ENCODE results near the gene NCAPG2. TPM values are rescaled to one million over a fixed set of nuclear protein-coding genes. Genes with fewer than 3 reads are reported as not detected.

The NCAPG2 gene
- total and polyA plus RNA-seq, 2 experiments from 2014 or later = 38.7 to 91.2 TPM

GRCh38 chr7:158587162-158588084 is 117.2 kb downstream of the NCAPG2 start, which contains the start of gene PTPRN2 (continued):
- TF ChIP-seq, protein P1, sequence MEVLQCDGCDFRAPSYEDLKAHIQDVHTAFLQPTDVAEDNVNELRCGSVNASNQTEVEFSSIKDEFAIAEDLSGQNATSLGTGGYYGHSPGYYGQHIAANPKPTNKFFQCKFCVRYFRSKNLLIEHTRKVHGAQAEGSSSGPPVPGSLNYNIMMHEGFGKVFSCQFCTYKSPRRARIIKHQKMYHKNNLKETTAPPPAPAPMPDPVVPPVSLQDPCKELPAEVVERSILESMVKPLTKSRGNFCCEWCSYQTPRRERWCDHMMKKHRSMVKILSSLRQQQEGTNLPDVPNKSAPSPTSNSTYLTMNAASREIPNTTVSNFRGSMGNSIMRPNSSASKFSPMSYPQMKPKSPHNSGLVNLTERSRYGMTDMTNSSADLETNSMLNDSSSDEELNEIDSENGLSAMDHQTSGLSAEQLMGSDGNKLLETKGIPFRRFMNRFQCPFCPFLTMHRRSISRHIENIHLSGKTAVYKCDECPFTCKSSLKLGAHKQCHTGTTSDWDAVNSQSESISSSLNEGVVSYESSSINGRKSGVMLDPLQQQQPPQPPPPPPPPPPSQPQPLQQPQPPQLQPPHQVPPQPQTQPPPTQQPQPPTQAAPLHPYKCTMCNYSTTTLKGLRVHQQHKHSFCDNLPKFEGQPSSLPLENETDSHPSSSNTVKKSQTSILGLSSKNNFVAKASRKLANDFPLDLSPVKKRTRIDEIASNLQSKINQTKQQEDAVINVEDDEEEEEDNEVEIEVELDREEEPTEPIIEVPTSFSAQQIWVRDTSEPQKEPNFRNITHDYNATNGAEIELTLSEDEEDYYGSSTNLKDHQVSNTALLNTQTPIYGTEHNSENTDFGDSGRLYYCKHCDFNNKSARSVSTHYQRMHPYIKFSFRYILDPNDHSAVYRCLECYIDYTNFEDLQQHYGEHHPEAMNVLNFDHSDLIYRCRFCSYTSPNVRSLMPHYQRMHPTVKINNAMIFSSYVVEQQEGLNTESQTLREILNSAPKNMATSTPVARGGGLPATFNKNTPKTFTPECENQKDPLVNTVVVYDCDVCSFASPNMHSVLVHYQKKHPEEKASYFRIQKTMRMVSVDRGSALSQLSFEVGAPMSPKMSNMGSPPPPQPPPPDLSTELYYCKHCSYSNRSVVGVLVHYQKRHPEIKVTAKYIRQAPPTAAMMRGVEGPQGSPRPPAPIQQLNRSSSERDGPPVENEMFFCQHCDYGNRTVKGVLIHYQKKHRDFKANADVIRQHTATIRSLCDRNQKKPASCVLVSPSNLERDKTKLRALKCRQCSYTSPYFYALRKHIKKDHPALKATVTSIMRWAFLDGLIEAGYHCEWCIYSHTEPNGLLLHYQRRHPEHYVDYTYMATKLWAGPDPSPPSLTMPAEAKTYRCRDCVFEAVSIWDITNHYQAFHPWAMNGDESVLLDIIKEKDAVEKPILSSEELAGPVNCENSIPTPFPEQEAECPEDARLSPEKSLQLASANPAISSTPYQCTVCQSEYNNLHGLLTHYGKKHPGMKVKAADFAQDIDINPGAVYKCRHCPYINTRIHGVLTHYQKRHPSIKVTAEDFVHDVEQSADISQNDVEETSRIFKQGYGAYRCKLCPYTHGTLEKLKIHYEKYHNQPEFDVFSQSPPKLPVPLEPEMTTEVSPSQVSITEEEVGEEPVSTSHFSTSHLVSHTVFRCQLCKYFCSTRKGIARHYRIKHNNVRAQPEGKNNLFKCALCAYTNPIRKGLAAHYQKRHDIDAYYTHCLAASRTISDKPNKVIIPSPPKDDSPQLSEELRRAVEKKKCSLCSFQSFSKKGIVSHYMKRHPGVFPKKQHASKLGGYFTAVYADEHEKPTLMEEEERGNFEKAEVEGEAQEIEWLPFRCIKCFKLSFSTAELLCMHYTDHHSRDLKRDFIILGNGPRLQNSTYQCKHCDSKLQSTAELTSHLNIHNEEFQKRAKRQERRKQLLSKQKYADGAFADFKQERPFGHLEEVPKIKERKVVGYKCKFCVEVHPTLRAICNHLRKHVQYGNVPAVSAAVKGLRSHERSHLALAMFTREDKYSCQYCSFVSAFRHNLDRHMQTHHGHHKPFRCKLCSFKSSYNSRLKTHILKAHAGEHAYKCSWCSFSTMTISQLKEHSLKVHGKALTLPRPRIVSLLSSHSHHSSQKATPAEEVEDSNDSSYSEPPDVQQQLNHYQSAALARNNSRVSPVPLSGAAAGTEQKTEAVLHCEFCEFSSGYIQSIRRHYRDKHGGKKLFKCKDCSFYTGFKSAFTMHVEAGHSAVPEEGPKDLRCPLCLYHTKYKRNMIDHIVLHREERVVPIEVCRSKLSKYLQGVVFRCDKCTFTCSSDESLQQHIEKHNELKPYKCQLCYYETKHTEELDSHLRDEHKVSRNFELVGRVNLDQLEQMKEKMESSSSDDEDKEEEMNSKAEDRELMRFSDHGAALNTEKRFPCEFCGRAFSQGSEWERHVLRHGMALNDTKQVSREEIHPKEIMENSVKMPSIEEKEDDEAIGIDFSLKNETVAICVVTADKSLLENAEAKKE (CRISPR knock-in tag; IDR thresholded peaks at IDR 0.05) = no peak
- TF ChIP-seq EZH2 (IDR thresholded peaks at IDR 0.05; ENCODE audit: low read depth, unreplicated experiment) (no peak), CTCF (conservative IDR thresholded peaks at IDR 0.05; ENCODE audit: low read depth in 2 of 2) (no peak)

DNA sequence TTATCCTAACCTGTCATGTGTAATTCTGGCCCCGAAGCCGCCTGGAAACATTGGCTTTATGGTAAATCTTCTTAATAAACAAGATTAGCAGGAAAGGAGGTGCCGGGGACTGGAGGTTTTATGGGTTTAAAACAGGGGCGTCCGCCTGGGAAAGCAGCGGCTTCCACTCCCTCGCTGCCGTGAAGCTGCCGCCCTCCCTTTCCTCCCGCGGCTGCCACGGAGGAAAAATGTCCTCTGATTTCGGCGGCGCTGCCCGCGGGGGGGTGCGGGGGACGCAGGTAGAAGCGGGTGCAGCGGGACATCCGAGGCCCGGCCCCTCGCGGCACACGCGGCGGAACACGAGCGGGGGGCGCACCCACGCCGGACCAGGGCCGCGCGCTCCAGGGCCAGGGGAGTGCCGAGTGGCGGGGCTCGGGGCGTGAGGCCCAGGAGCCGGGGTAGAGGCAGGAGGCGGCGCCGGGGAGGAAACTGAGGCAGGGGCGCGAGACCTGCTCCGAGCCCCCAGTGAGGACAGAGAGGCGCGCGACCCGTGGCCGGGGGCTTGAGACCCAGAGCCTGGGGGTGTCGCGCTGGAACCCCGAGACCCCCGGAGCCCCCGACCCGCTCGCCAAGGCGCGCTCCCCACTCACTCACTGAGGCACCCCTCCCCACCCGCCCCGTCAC is 118.0 kb downstream of the NCAPG2 start:
- Histone ChIP-seq H3K27me3 (ENCODE audit: insufficient read depth) (peaks cover 61% of the 10 kb centered on the region), H2AFZ (peak overlapping the region; percentile 72), H3K27ac (ENCODE audit: low read depth) (no peak overlapping the region), H4K20me1 (replicated peaks; ENCODE audit: insufficient read depth) (no peaks in the 10 kb centered on the region; the same call in 1 of the 2 replicates), H3K4me3 (peak overlapping the region; percentile 59), H3F3A (replicated peaks; ENCODE audit: low read depth) (0 out of 2 replicates have a peak, but pooled peaks cover 7% of the 10 kb centered on the region), H3K36me3 (ENCODE audit: insufficient read depth) (no peaks in the 10 kb centered on the region), H3K4me1 (ENCODE audit: insufficient read depth) (peaks cover 5% of the 10 kb centered on the region; the same call in 1 of the 2 replicates), H3K79me2 (replicated peaks; ENCODE audit: insufficient read depth) (no peaks in the 10 kb centered on the region), H3K9me2 (ENCODE audit: insufficient read depth) (0 out of 2 replicates have a peak, but pooled peaks cover 4% of the 10 kb centered on the region), H3K4me2 (peak overlapping the region; percentile 83)
- H3K4me3 Mint-ChIP-seq = peak overlapping the region; percentile 72; the same call in 2 of the 3 replicates
- H3K9me3 Mint-ChIP-seq = peaks cover 23% of the 10 kb centered on the region
- no peak for ATAC-seq
- H3K4me1 Mint-ChIP-seq = peaks cover 13% of the 10 kb centered on the region
- peaks cover 4% of the 10 kb centered on the region; the same call in 2 of the 3 replicates for H3K36me3 Mint-ChIP-seq (ENCODE audit: low read depth)
- no peak overlapping the region for H3K27ac Mint-ChIP-seq
- peaks cover 36% of the 10 kb centered on the region for H3K27me3 Mint-ChIP-seq (ENCODE audit: insufficient read depth, low read depth, poor library complexity)
- no peak for DNase-seq (ENCODE audit: low spot score)
- TF ChIP-seq, protein P2, sequence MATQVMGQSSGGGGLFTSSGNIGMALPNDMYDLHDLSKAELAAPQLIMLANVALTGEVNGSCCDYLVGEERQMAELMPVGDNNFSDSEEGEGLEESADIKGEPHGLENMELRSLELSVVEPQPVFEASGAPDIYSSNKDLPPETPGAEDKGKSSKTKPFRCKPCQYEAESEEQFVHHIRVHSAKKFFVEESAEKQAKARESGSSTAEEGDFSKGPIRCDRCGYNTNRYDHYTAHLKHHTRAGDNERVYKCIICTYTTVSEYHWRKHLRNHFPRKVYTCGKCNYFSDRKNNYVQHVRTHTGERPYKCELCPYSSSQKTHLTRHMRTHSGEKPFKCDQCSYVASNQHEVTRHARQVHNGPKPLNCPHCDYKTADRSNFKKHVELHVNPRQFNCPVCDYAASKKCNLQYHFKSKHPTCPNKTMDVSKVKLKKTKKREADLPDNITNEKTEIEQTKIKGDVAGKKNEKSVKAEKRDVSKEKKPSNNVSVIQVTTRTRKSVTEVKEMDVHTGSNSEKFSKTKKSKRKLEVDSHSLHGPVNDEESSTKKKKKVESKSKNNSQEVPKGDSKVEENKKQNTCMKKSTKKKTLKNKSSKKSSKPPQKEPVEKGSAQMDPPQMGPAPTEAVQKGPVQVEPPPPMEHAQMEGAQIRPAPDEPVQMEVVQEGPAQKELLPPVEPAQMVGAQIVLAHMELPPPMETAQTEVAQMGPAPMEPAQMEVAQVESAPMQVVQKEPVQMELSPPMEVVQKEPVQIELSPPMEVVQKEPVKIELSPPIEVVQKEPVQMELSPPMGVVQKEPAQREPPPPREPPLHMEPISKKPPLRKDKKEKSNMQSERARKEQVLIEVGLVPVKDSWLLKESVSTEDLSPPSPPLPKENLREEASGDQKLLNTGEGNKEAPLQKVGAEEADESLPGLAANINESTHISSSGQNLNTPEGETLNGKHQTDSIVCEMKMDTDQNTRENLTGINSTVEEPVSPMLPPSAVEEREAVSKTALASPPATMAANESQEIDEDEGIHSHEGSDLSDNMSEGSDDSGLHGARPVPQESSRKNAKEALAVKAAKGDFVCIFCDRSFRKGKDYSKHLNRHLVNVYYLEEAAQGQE (IDR thresholded peaks at IDR 0.05; ENCODE audit: unreplicated experiment) = no peak
- TF ChIP-seq ZNF114 (CRISPR knock-in tag; IDR thresholded peaks at IDR 0.05) = no peak
- TF ChIP-seq CREB1 (CRISPR knock-in tag; IDR thresholded peaks at IDR 0.05; ENCODE audit: low read depth) = no peak
- no peak for TF ChIP-seq JUNB (IDR thresholded peaks at IDR 0.05; ENCODE audit: unreplicated experiment)
- TF ChIP-seq NANOG (IDR thresholded peaks at IDR 0.05; ENCODE audit: borderline replicate concordance) = no peak
- TF ChIP-seq EZH2 (IDR thresholded peaks at IDR 0.05; ENCODE audit: low read depth, unreplicated experiment) = no peak
- no peak for TF ChIP-seq POLR2AphosphoS5 (IDR thresholded peaks at IDR 0.05; ENCODE audit: low read depth)
- TF ChIP-seq ZNF331 (CRISPR knock-in tag; IDR thresholded peaks at IDR 0.05; ENCODE audit: low read depth) = no peak
- no peak for TF ChIP-seq STAT1 (IDR thresholded peaks at IDR 0.05; ENCODE audit: unreplicated experiment)

Data from GM23338 (cell line).